ENCODE measurements around the gene PKP4. TPM values are rescaled to one million over a fixed set of nuclear protein-coding genes. Genes with fewer than 3 reads are reported as not detected.

PKP4 gene
- total and polyA plus RNA-seq, 2 of the 8 experiments (the other 6 are each of a cell fraction or from before 2014, with no cell fraction given), result 48.2 to 88.0 TPM

DNA sequence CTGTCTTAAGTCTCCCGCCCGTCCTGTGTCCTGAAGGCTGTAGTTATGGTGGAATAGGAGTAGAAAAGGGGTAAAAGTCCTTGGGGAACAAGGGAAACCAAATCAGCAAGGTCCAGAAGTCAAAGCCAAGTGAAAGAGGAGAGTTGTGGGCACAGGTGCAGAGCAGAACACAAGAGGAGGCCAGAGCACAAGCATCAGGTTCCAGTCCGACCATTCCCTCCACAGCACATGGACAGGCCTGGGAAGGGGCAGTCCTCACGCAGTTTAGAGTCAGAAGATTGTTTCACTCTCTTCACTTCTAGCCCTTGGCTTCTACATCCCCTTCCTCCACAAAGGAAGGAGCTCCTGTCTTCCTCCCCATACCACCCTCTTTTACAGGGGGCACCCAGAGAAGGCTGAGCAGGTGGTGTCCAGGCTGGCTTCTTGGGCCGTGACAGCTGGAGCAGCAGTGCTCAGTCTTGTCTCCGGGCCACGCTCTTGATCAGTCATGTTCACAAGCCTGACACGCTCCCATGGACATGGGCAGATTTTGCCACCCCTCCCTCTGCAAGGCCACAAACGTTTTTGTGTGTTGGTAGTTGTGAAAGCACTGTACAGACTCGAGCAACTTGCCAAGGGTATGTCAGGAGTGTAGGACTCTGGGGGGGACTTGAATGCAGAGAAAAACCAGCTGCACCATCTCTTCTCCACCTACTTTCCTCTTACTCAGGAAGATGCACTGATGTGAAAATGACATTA, 199.9 kb downstream of the PKP4 start (continued):
- TF ChIP-seq EP300 (IDR thresholded peaks at IDR 0.05; ENCODE audit: borderline replicate concordance in 1 of 2, low read depth in 2 of 2, low read length in 2 of 2) (no peak), CHD1 (IDR thresholded peaks at IDR 0.05; ENCODE audit: low read depth, low read length) (no peak), MAX (IDR thresholded peaks at IDR 0.05) (no peak), RNF2 (IDR thresholded peaks at IDR 0.05; ENCODE audit: borderline replicate concordance, low read depth, low read length, missing control alignments, poor library complexity, severe bottlenecking) (no peak), CREB1 (IDR thresholded peaks at IDR 0.05) (no peak), TAF7 (optimal IDR thresholded peaks at IDR 0.05; ENCODE audit: borderline replicate concordance, low read depth, low read length) (no peak)
